Measurements from ENCODE around the gene GAN.

DNA sequence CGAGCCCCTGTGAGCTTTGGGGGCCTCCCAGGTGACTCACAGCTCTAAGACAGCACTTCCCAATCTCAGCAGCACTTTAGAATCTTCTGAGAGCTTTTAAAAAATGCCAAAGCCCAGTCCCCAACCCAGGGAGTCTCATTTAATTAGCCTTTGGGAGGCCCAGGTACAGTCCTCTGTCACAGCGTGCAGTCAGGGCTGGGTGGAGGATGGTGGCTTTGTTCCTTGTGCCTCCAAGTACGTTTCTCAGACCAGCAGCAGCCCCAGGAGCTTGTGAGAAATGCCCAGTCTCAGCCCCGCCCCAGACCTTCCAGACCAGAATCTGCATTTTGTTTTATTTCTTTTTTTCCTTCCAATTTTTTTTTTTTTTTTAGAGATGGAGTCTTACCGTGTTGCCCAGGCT is 102.4 kb downstream of the GAN start:
- no peak for TF ChIP-seq REST (IDR thresholded peaks at IDR 0.05; ENCODE audit: low read depth)
- no peak for TF ChIP-seq EP300 (IDR thresholded peaks at IDR 0.05; ENCODE audit: borderline replicate concordance)
- TF ChIP-seq CEBPB (IDR thresholded peaks at IDR 0.05) = no peak
- no peak for TF ChIP-seq RAD21 (IDR thresholded peaks at IDR 0.05; ENCODE audit: low read depth)
